Measurements from ENCODE around the gene MTSS2.

DNA sequence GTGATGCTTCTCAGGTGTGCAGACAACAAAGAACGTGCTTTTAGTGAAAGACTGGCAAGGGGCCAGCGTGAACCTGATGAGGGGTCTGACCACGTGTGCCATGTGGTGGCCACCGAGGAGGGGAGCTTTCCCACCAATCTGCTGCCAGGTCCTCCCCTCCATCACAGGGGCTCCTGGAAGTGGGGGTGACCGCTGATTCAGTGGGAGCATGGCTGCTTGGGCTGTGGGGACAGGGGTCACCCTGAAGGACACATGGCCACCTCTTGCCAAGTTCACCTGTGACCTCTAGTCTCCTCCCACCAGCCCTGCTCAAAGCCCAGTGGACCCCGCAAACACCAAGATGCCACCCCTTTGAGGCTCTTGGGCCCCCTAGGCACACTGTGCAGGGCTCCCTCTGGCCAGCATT lies 37.9 kb upstream of the MTSS2 start:
- TF ChIP-seq CTCF (conservative IDR thresholded peaks at IDR 0.05; ENCODE audit: low read depth, low read length), result no peak
- no peak for TF ChIP-seq EZH2 (IDR thresholded peaks at IDR 0.05; ENCODE audit: borderline replicate concordance, low read depth, low read length, poor library complexity, severe bottlenecking)
